Measurements from ENCODE around the gene ADAM8.

Gene ADAM8

DNA sequence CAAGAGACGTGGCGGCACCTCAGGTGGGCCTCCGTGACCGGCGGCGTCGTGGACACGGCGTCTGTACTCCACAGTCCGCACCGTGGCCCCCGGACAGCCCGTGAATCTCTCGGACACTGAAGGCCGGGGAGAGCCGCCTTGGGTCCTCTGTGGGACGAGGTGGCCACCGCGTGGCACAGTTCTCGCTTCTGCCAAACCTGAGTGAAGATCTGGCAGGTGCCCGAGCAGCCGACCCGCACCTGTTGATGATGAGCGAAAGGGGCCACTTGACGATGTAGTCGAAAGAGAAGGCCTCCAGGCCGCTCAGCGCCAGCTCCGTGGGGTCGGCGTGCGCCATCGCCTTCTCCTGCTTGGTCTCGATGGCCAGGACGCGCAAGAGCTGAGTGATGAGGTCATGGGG, 8.5 kb upstream of the ADAM8 start:
- ChIA-PET POLR2A (ENCODE audit: low non-redundant PET) (no interaction called here), CTCF (interaction anchor here (0.6 kb wide), 1 partner anchor 137 kb away, joined by 4 read pairs; no protein-coding TSS in a partner anchor)
- TF ChIP-seq CTCF (conservative IDR thresholded peaks at IDR 0.05; ENCODE audit: low read depth) = no peak
- no peak for DNase-seq (ENCODE audit: low spot score)
- no peak overlapping the region for H3K27ac ChIP-seq

GRCh38 chr10:133283931-133284330, 7.3 kb upstream of the ADAM8 start:
- DNase-seq (ENCODE audit: low spot score) = no peak
- POLR2A ChIA-PET (ENCODE audit: low non-redundant PET) = no interaction called here
- no peak for TF ChIP-seq CTCF (conservative IDR thresholded peaks at IDR 0.05; ENCODE audit: low read depth)
- CTCF ChIA-PET = interaction anchor here (0.6 to 0.7 kb wide), 2 partner anchors 10 to 16 kb away, joined by 3 to 4 read pairs; no protein-coding TSS in a partner anchor
- H3K27ac ChIP-seq = no peak overlapping the region

GRCh38 chr10:133282846-133283390, 6.2 kb upstream of the ADAM8 start:
- ChIA-PET POLR2A (ENCODE audit: low non-redundant PET) (no interaction called here), CTCF (interaction anchor here (0.8 to 1.6 kb wide), 3 partner anchors 10 to 36 kb away, joined by 4 to 6 read pairs (median 4); no protein-coding TSS in a partner anchor)
- no peak overlapping the region for H3K27ac ChIP-seq
- DNase-seq (ENCODE audit: low spot score) = no peak
- TF ChIP-seq CTCF (conservative IDR thresholded peaks at IDR 0.05; ENCODE audit: low read depth) = no peak

- TF ChIP-seq CTCF (conservative IDR thresholded peaks at IDR 0.05; ENCODE audit: low read depth) = no peak
- DNase-seq (ENCODE audit: low spot score) = no peak
- CTCF ChIA-PET = interaction anchor here (0.6 to 1.6 kb wide), 4 partner anchors 11 to 81 kb away, joined by 3 to 6 read pairs (median 4); no protein-coding TSS in a partner anchor
- H3K27ac ChIP-seq = peak overlapping the region; percentile 15; the same call in 1 of the 2 replicates
- POLR2A ChIA-PET (ENCODE audit: low non-redundant PET) = no interaction called here
Measured at GRCh38 chr10:133281628-133282372, 5.1 kb upstream of the ADAM8 start.

- 0 out of 2 replicates have a peak overlapping the region, but pooled peaks have one; percentile 15 for H3K27ac ChIP-seq
- CTCF ChIA-PET = interaction anchor here (1.0 to 1.6 kb wide), 3 partner anchors 12 to 48 kb away, joined by 3 to 6 read pairs (median 3); no protein-coding TSS in a partner anchor
- DNase-seq (ENCODE audit: low spot score) = no peak
- no peak for TF ChIP-seq CTCF (conservative IDR thresholded peaks at IDR 0.05; ENCODE audit: low read depth)
- POLR2A ChIA-PET (ENCODE audit: low non-redundant PET) = interaction anchor here (0.7 kb wide), 1 partner anchor 27 kb away, joined by 8 read pairs; no protein-coding TSS in a partner anchor
Measured at GRCh38 chr10:133281084-133281483, 4.4 kb upstream of the ADAM8 start.

GRCh38 chr10:133280391-133281059, 3.9 kb upstream of the ADAM8 start:
- ChIA-PET POLR2A (ENCODE audit: low non-redundant PET) (interaction anchor here (0.7 kb wide), 1 partner anchor 27 kb away, joined by 8 read pairs; no protein-coding TSS in a partner anchor), CTCF (interaction anchor here (1.1 kb wide), 1 partner anchor 49 kb away, joined by 3 read pairs; no protein-coding TSS in a partner anchor)
- no peak for TF ChIP-seq CTCF (conservative IDR thresholded peaks at IDR 0.05; ENCODE audit: low read depth)
- no peak for DNase-seq (ENCODE audit: low spot score)
- peak overlapping the region; percentile 89 for H3K27ac ChIP-seq
